H9 (cell line): ENCODE data around the gene CCDC186. TPM values are rescaled to one million over a fixed set of nuclear protein-coding genes. Genes with fewer than 3 reads are reported as not detected.

Source experiments
- DNase-seq: peaks from one replicate; pipeline ENCODE4 v3.0.0-alpha.2; 2017
- H2AFZ ChIP-seq: one replicate; pipeline ENCODE4 v1.6.1; 2013; ENCODE audit warnings: mild to moderate bottlenecking, low read length, control low read depth, moderate library complexity
- H2AK5ac ChIP-seq: 2 replicates; pipeline ENCODE4 v1.6.1; 2013; ENCODE audit warnings: low read length, control low read depth, mixed read lengths; ENCODE audit not compliant: insufficient read length
- H2BK120ac ChIP-seq: one replicate; pipeline ENCODE4 v1.6.1; 2013; ENCODE audit warnings: low read depth, mild to moderate bottlenecking, low read length, control low read depth, inconsistent platforms; ENCODE audit not compliant: poor library complexity, severe bottlenecking
- H2BK12ac ChIP-seq: 2 replicates; pipeline ENCODE4 v1.6.1; 2013; ENCODE audit warnings: low read length, control low read depth, mixed read lengths, low read depth; ENCODE audit not compliant: insufficient read length
- H2BK15ac ChIP-seq: 2 replicates; pipeline ENCODE4 v1.6.1; 2013; ENCODE audit warnings: low read depth, low read length, control low read depth
- H2BK20ac ChIP-seq: one replicate; pipeline ENCODE4 v1.6.1; 2013; ENCODE audit warnings: low read depth, mild to moderate bottlenecking, low read length, control low read depth, inconsistent platforms; ENCODE audit not compliant: poor library complexity, severe bottlenecking
- H2BK5ac ChIP-seq: 2 replicates; pipeline ENCODE4 v1.6.1; 2013; ENCODE audit warnings: low read length, control low read depth, mixed read lengths; ENCODE audit not compliant: insufficient read length
- H3K14ac ChIP-seq: 2 replicates; pipeline ENCODE4 v1.6.1; 2013; ENCODE audit warnings: low read length, control low read depth; ENCODE audit not compliant: insufficient read depth
- H3K18ac ChIP-seq: 2 replicates; pipeline ENCODE4 v1.6.1; 2013; ENCODE audit warnings: low read depth, mild to moderate bottlenecking, mixed read lengths, low read length, control low read depth; ENCODE audit not compliant: insufficient read length
- H3K23ac ChIP-seq: 2 replicates; pipeline ENCODE4 v1.6.1; 2013; ENCODE audit warnings: low read length, control low read depth, mixed read lengths, low read depth; ENCODE audit not compliant: insufficient read length
- H3K23me2 ChIP-seq: 2 replicates; pipeline ENCODE4 v1.6.1; 2013; ENCODE audit warnings: low read depth, mild to moderate bottlenecking, mixed read lengths, low read length, control low read depth; ENCODE audit not compliant: insufficient read length, poor library complexity, severe bottlenecking
- H3K27ac ChIP-seq: 2 replicates; pipeline ENCODE4 v1.5.1; 2013; ENCODE audit warnings: low read length, control low read depth, mixed read lengths, low read depth; ENCODE audit not compliant: insufficient read length
- H3K27me3 ChIP-seq: 2 replicates; pipeline ENCODE4 v1.6.1; 2013; ENCODE audit warnings: low read length, control low read depth, inconsistent platforms; ENCODE audit not compliant: insufficient read depth
- H3K4ac ChIP-seq: 2 replicates; pipeline ENCODE4 v1.6.1; 2013; ENCODE audit warnings: low read depth, mild to moderate bottlenecking, control low read depth, inconsistent platforms, low read length, moderate library complexity
- H3K4me1 ChIP-seq: 2 replicates; pipeline ENCODE4 v1.6.1; 2013; ENCODE audit warnings: low read length, control low read depth, inconsistent platforms; ENCODE audit not compliant: insufficient read depth
- H3K4me2 ChIP-seq: 2 replicates; pipeline ENCODE4 v1.6.1; 2013; ENCODE audit warnings: low read length, control low read depth, mixed read lengths; ENCODE audit not compliant: insufficient read length, insufficient read depth
- H3K56ac ChIP-seq: 2 replicates; pipeline ENCODE4 v1.6.1; 2013; ENCODE audit warnings: low read depth, mild to moderate bottlenecking, mixed read lengths, low read length, control low read depth; ENCODE audit not compliant: insufficient read length
- H3K79me1 ChIP-seq: 2 replicates; pipeline ENCODE4 v1.6.1; 2013; ENCODE audit warnings: low read depth, mild to moderate bottlenecking, moderate library complexity, low read length, control low read depth, inconsistent platforms; ENCODE audit not compliant: insufficient read depth, poor library complexity, severe bottlenecking
- H3K79me2 ChIP-seq: 2 replicates; pipeline ENCODE4 v1.6.1; 2013; ENCODE audit warnings: low read length, control low read depth, inconsistent platforms; ENCODE audit not compliant: insufficient read depth
- H3K9ac ChIP-seq: 2 replicates; pipeline ENCODE4 v1.6.1; 2013; ENCODE audit warnings: low read length, control low read depth, mixed read lengths; ENCODE audit not compliant: insufficient read length; ENCODE audit errors: extremely low read depth
- H3K9me3 ChIP-seq: one replicate; pipeline ENCODE4 v1.6.1; 2013; ENCODE audit warnings: low read depth, low read length, inconsistent platforms; ENCODE audit not compliant: control insufficient read depth
- H3T11ph ChIP-seq: one replicate; pipeline ENCODE4 v1.6.1; 2013; ENCODE audit warnings: mild to moderate bottlenecking, low read length, control low read depth, inconsistent platforms
- H4K20me1 ChIP-seq: one replicate; pipeline ENCODE4 v1.6.1; 2013; ENCODE audit not compliant: control insufficient read depth, insufficient read length, insufficient read depth
- H4K5ac ChIP-seq: 2 replicates; pipeline ENCODE4 v1.6.1; 2013; ENCODE audit warnings: low read depth, mild to moderate bottlenecking, mixed read lengths, low read length, control low read depth; ENCODE audit not compliant: insufficient read length
- H4K8ac ChIP-seq: replicated peaks from 2 replicates; pipeline ENCODE4 v1.6.1; 2013; ENCODE audit warnings: low read length, control low read depth, mixed read lengths, low read depth; ENCODE audit not compliant: insufficient read length
- H4K91ac ChIP-seq: 2 replicates; pipeline ENCODE4 v1.6.1; 2013; ENCODE audit warnings: low read depth, mild to moderate bottlenecking, moderate library complexity, mixed read lengths, low read length, control low read depth; ENCODE audit not compliant: insufficient read length
- H3K27ac Mint-ChIP-seq, 3 experiments: 2 replicates in 2 of 3; 3 replicates in 1 of 3; pipeline ENCODE4 v1.8.0; 2020 to 2021; ENCODE audit warnings: mixed read lengths in 3 of 3, mild to moderate bottlenecking in 1 of 3, moderate library complexity in 1 of 3
- H3K27me3 Mint-ChIP-seq: 2 replicates; pipeline ENCODE4 v1.8.0; 2021; ENCODE audit warnings: low read depth, mild to moderate bottlenecking, moderate library complexity, mixed read lengths
- H3K36me3 Mint-ChIP-seq, 3 experiments: 2 replicates in 2 of 3; 3 replicates in 1 of 3; pipeline ENCODE4 v1.8.0; 2020 to 2021; ENCODE audit warnings: low read depth in 3 of 3, mixed read lengths in 3 of 3; ENCODE audit not compliant: insufficient read depth in 1 of 3
- H3K4me1 Mint-ChIP-seq, 2 experiments: 2 replicates each; pipeline ENCODE4 v1.8.0; 2020; ENCODE audit warnings: mixed read lengths in 2 of 2
- H3K4me3 Mint-ChIP-seq, 2 experiments: 2 replicates in 1 of 2; 3 replicates in 1 of 2; pipeline ENCODE4 v1.8.0; 2020 to 2021; ENCODE audit warnings: mild to moderate bottlenecking in 2 of 2, mixed read lengths in 2 of 2, moderate library complexity in 1 of 2
- H3K9me3 Mint-ChIP-seq, 2 experiments: 2 replicates in 1 of 2; 3 replicates in 1 of 2; pipeline ENCODE4 v1.8.0; 2020; ENCODE audit warnings: mild to moderate bottlenecking in 2 of 2, mixed read lengths in 2 of 2, moderate library complexity in 1 of 2
- WGBS: extraction: QIAGEN DNeasy Blood & Tissue Kit; methylation state at CpG from one replicate; pipeline ENCODE4 v1.1.7; 2013; ENCODE audit warnings: missing lambda C conversion rate, low lambda C conversion rate, mixed read lengths; ENCODE audit not compliant: insufficient read length; ENCODE audit errors: extremely low coverage; 5-methylcytosine and 5-hydroxymethylcytosine counted together
- total RNA-seq: library from RNA; stranded (reverse); gene quantifications from 2 replicates; pipeline ENCODE4 v1.2.1, GENCODE V29; 2021
- TF ChIP-seq, protein P1 (sequence below): fragments of 200-600 bp; sonication (generic); conservative IDR thresholded peaks from 3 replicates; pipeline ENCODE4 v1.8.0; 2021; ENCODE audit warnings: antibody characterized with exemption, mild to moderate bottlenecking

The CCDC186 gene
- total RNA-seq, 1 experiment from 2014 or later: 16.7 TPM

DNA sequence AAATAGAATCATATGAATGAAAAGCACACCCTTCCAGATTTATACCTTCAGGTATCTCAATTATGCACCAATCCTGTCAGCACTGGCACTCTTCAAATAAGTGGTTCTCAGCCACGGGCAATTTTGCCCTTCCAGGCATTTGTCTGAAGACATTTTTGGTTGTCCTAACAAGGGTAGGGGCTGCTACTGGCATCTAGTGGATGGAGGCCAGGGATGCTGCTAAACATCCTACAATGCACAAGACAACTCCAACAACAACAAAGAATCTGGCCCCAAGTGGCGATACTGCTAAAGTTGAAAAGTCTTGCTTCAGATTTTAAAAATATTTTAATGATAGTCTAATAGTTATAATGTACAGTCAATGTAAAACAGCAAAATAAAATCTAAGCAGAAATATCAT is 16.1 kb downstream of the CCDC186 start:
- Histone ChIP-seq H2BK12ac (no peak overlapping the region), H3K27me3 (no peaks in the 10 kb centered on the region), H3K27ac (no peak overlapping the region), H3K56ac (no peak overlapping the region), H3K23ac (no peak overlapping the region), H3K9me3 (no peaks in the 10 kb centered on the region), H4K20me1 (no peaks in the 10 kb centered on the region), H4K91ac (no peak overlapping the region), H2AK5ac (no peak overlapping the region), H2BK5ac (no peak overlapping the region), H3K23me2 (no peaks in the 10 kb centered on the region), H2BK120ac (no peak overlapping the region), H2AFZ (no peak overlapping the region), H2BK20ac (no peak overlapping the region), H3T11ph (no peak overlapping the region), H3K79me1 (peaks cover 7% of the 10 kb centered on the region), H4K8ac (no peak overlapping the region), H3K4ac (no peak overlapping the region), H4K5ac (no peak overlapping the region), H3K14ac (no peak overlapping the region), H2BK15ac (no peak overlapping the region), H3K4me1 (no peaks in the 10 kb centered on the region), H3K9ac (no peak overlapping the region), H3K4me2 (no peak overlapping the region), H3K18ac (no peak overlapping the region), H3K79me2 (no peaks in the 10 kb centered on the region)
- Mint-ChIP-seq H3K36me3 (peaks cover 6 to 36% (median 31%) of the 10 kb centered on the region in 3 experiments; a peak in 6 of 7 replicates), H3K4me1 (peaks cover 4% of the 10 kb centered on the region in 2 experiments; a peak in 3 of 4 replicates), H3K9me3 (peaks cover 0 to 3% of the 10 kb centered on the region in 2 experiments; a peak in 1 of 5 replicates), H3K4me3 (no peak overlapping the region), H3K27ac (no peak overlapping the region), H3K27me3 (no peaks in the 10 kb centered on the region)
- DNase-seq: no peak
- no CpG with 5 or more reads among the region's 2 CpGs for WGBS
- TF ChIP-seq, protein P1, sequence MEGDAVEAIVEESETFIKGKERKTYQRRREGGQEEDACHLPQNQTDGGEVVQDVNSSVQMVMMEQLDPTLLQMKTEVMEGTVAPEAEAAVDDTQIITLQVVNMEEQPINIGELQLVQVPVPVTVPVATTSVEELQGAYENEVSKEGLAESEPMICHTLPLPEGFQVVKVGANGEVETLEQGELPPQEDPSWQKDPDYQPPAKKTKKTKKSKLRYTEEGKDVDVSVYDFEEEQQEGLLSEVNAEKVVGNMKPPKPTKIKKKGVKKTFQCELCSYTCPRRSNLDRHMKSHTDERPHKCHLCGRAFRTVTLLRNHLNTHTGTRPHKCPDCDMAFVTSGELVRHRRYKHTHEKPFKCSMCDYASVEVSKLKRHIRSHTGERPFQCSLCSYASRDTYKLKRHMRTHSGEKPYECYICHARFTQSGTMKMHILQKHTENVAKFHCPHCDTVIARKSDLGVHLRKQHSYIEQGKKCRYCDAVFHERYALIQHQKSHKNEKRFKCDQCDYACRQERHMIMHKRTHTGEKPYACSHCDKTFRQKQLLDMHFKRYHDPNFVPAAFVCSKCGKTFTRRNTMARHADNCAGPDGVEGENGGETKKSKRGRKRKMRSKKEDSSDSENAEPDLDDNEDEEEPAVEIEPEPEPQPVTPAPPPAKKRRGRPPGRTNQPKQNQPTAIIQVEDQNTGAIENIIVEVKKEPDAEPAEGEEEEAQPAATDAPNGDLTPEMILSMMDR: peak; percentile 43; the same call in 2 of the 3 replicates
